ENCODE measurements around the gene TTC17. TPM values are rescaled to one million over a fixed set of nuclear protein-coding genes. Genes with fewer than 3 reads are reported as not detected.
A peak's percentile ranks its signal among the peaks of the same experiment; 100 is the strongest.

Gene TTC17
- total RNA-seq, 3 donors from 2014 or later (not counting 1 experiment from before 2014, with no cell fraction given), result 100 to 129 (median 101) TPM

DNA sequence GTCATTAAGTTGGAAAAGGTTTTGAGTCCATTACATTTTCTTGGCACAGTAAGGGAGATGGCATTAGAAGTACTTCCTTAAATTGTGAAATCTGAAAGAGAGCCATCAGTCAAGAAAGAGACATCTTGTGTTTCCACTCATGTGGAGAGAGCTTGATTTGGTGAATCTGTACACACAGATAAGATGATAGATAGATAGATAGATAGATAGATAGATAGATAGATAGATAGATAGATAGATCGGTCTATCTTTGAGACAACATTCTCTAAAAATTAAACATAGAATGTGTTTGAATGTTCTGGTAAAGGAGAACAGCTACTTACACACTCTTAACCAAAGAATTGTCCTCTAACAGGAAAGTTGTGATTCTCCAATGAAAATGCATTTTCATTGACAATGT is 76.2 kb downstream of the TTC17 start:
- no CpG with 5 or more reads among the region's 1 CpG for WGBS (ENCODE audit: insufficient coverage)
- no peak for ATAC-seq

GRCh38 chr11:43440486-43440885 is 81.8 kb downstream of the TTC17 start:
- Histone ChIP-seq H3K4me3 (ENCODE audit: low read length) (no peak overlapping the region), H3K4me1 (ENCODE audit: control insufficient read depth, insufficient read depth, low read length) (no peaks in the 10 kb centered on the region), H3K27me3 (ENCODE audit: control insufficient read depth, insufficient read depth, low read length) (no peaks in the 10 kb centered on the region), H3K27ac (ENCODE audit: low read length) (no peak overlapping the region), H3K9me3 (ENCODE audit: control insufficient read depth, insufficient read depth, low read length) (no peaks in the 10 kb centered on the region), H3K36me3 (ENCODE audit: control insufficient read depth, insufficient read depth, low read length) (peaks cover 69% of the 10 kb centered on the region)
- ATAC-seq (no peak), DNase-seq (no peak)
- intact Hi-C loops (cut with micrococcal nuclease), result no loop called here
- Mint-ChIP-seq H3K4me3 (no peak overlapping the region), H3K4me1 (no peaks in the 10 kb centered on the region), H3K27me3 (ENCODE audit: low read depth in 2 of 2) (no peaks in the 10 kb centered on the region), H3K9me3 (no peaks in the 10 kb centered on the region), H3K36me3 (peaks cover 39% of the 10 kb centered on the region), H3K27ac (no peak overlapping the region)
- no peak for TF ChIP-seq CTCF (IDR thresholded peaks at IDR 0.05)
- 98% methylated on average over 2 of the region's 2 CpGs for WGBS (ENCODE audit: insufficient coverage)

More for the DNA sequence above, 76.2 kb downstream of the TTC17 start:
- intact Hi-C loops (cut with micrococcal nuclease), result no loop called here
- Histone ChIP-seq H3K36me3 (ENCODE audit: control insufficient read depth, insufficient read depth, low read length) (peaks cover 23% of the 10 kb centered on the region), H3K27me3 (ENCODE audit: control insufficient read depth, insufficient read depth, low read length) (no peaks in the 10 kb centered on the region), H3K4me3 (ENCODE audit: low read length) (no peak overlapping the region), H3K9me3 (ENCODE audit: control insufficient read depth, insufficient read depth, low read length) (no peaks in the 10 kb centered on the region), H3K27ac (ENCODE audit: low read length) (no peak overlapping the region), H3K4me1 (ENCODE audit: control insufficient read depth, insufficient read depth, low read length) (no peaks in the 10 kb centered on the region)
- no peak for DNase-seq
- no peaks in the 10 kb centered on the region for H3K27me3 Mint-ChIP-seq (ENCODE audit: low read depth in 2 of 2)
- peaks cover 12% of the 10 kb centered on the region for H3K36me3 Mint-ChIP-seq
- no peak overlapping the region for H3K27ac Mint-ChIP-seq
- H3K9me3 Mint-ChIP-seq, result no peaks in the 10 kb centered on the region
- H3K4me3 Mint-ChIP-seq, result no peak overlapping the region
- no peak for TF ChIP-seq CTCF (IDR thresholded peaks at IDR 0.05)
- no peaks in the 10 kb centered on the region for H3K4me1 Mint-ChIP-seq

DNA sequence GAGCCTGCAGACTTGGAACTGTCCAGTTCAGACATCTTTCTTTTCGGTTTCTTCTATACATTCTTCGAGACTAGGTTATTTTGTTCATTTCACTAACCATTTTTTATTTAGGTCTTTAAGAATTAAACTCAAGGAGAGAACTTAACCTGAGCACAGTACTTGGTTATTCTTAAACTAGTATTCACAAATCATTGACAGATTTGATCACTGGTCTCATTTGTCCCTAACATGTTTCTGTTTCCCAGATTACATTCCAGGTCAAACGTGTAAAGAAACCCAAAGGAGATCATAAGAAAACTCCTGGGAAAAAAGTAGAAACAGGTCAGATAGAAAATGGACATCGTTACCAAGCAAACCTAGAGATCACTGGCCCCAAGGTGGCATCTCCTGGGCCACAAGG is 85.1 kb downstream of the TTC17 start:
- no peak overlapping the region for H3K4me3 ChIP-seq (ENCODE audit: low read length)
- H3K36me3 Mint-ChIP-seq, result peaks cover 49% of the 10 kb centered on the region
- no peaks in the 10 kb centered on the region for H3K27me3 Mint-ChIP-seq (ENCODE audit: low read depth in 2 of 2)
- no peaks in the 10 kb centered on the region for H3K9me3 ChIP-seq (ENCODE audit: control insufficient read depth, insufficient read depth, low read length)
- 97% methylated on average over 2 of the region's 4 CpGs for whole genome bisulfite sequencing (ENCODE audit: insufficient coverage)
- no peaks in the 10 kb centered on the region for H3K27me3 ChIP-seq (ENCODE audit: control insufficient read depth, insufficient read depth, low read length)
- no peak overlapping the region for H3K27ac Mint-ChIP-seq
- ATAC-seq (no peak), DNase-seq (no peak)
- peaks cover 8 to 14% of the 10 kb centered on the region in 2 donors for H3K4me1 Mint-ChIP-seq
- intact Hi-C loops (cut with micrococcal nuclease), result no loop called here
- no peaks in the 10 kb centered on the region for H3K9me3 Mint-ChIP-seq
- no peak overlapping the region for H3K27ac ChIP-seq (ENCODE audit: low read length)
- H3K36me3 ChIP-seq (ENCODE audit: control insufficient read depth, insufficient read depth, low read length), result peaks cover 79% of the 10 kb centered on the region
- TF ChIP-seq CTCF (IDR thresholded peaks at IDR 0.05), result no peak
- H3K4me1 ChIP-seq (ENCODE audit: control insufficient read depth, insufficient read depth, low read length), result peaks cover 6% of the 10 kb centered on the region
- no peak overlapping the region for H3K4me3 Mint-ChIP-seq

GRCh38 chr11:43447151-43447550 is 88.4 kb downstream of the TTC17 start:
- Histone ChIP-seq H3K36me3 (ENCODE audit: control insufficient read depth, insufficient read depth, low read length) (peaks cover 90% of the 10 kb centered on the region), H3K4me1 (ENCODE audit: control insufficient read depth, insufficient read depth, low read length) (peaks cover 6% of the 10 kb centered on the region), H3K27me3 (ENCODE audit: control insufficient read depth, insufficient read depth, low read length) (no peaks in the 10 kb centered on the region), H3K27ac (ENCODE audit: low read length) (no peak overlapping the region), H3K9me3 (ENCODE audit: control insufficient read depth, insufficient read depth, low read length) (no peaks in the 10 kb centered on the region), H3K4me3 (ENCODE audit: low read length) (no peak overlapping the region)
- Mint-ChIP-seq H3K4me3 (no peak overlapping the region), H3K4me1 (peaks cover 8 to 20% of the 10 kb centered on the region in 2 donors), H3K27ac (peak overlapping the region; percentile 24 to 56), H3K27me3 (ENCODE audit: low read depth in 2 of 2) (no peaks in the 10 kb centered on the region), H3K36me3 (peaks cover 65% of the 10 kb centered on the region), H3K9me3 (no peaks in the 10 kb centered on the region)
- no peak for DNase-seq
- ATAC-seq, result no peak
- TF ChIP-seq CTCF (IDR thresholded peaks at IDR 0.05), result no peak
- intact Hi-C loops (cut with micrococcal nuclease), result no loop called here
